ENCODE measurements around the gene PSMC4. TPM values are rescaled to one million over a fixed set of nuclear protein-coding genes. Genes with fewer than 3 reads are reported as not detected.

PSMC4 gene
- total and polyA plus RNA-seq, 2 donors (not counting 1 experiment from before 2014, with no cell fraction given), result 58.2 to 63.0 TPM

GRCh38 chr19:39940221-39940833 lies 30.6 kb upstream of the PSMC4 start:
- Histone ChIP-seq H3K27me3 (replicated peaks in 1 of 4; ENCODE audit: control extremely low read depth in 1 of 4, control insufficient read depth in 3 of 4, insufficient read depth in 4 of 4, low read length in 3 of 4) (no peaks in the 10 kb centered on the region), H3K4me3 (ENCODE audit: control extremely low read depth in 1 of 5, extremely low read depth in 1 of 5, insufficient read depth in 1 of 5, low read depth in 2 of 5, low read length in 4 of 5) (no peak overlapping the region), H3K4me2 (replicated peaks; ENCODE audit: low read depth, low read length, poor library complexity, severe bottlenecking) (peak overlapping the region; percentile 68), H3K9me3 (ENCODE audit: control extremely low read depth in 1 of 3, control insufficient read depth in 2 of 3, insufficient read depth in 1 of 3, low read length in 2 of 3) (peaks cover 4 to 5% (median 5%) of the 10 kb centered on the region in 3 donors), H3K4me1 (ENCODE audit: control insufficient read depth in 2 of 2, insufficient read depth in 2 of 2, low read length in 2 of 2) (peaks cover 74 to 76% of the 10 kb centered on the region in 2 donors), H3K79me2 (ENCODE audit: control insufficient read depth, insufficient read depth, low read length) (no peaks in the 10 kb centered on the region), H4K20me1 (ENCODE audit: control insufficient read depth, insufficient read depth, low read length, poor library complexity, severe bottlenecking) (no peaks in the 10 kb centered on the region), H3K27ac (ENCODE audit: low read length in 2 of 2) (peak overlapping the region in 1 of 2 donors; percentile 78), H3K36me3 (replicated peaks in 1 of 2; ENCODE audit: control extremely low read depth in 1 of 2, control insufficient read depth in 1 of 2, extremely low read depth in 1 of 2, insufficient read depth in 2 of 2, low read length in 1 of 2) (no peaks in the 10 kb centered on the region), H2AFZ (ENCODE audit: insufficient read depth, low read depth, low read length, poor library complexity, severe bottlenecking) (no peak overlapping the region), H3K9ac (ENCODE audit: low read length) (no peak overlapping the region)
- ChIA-PET CTCF (interaction anchor here (1.2 to 6.6 kb wide), 2 partner anchors 30 to 61 kb away, joined by 3 to 77 read pairs; partner anchors contain the start of gene PSMC4), POLR2A (interaction anchor here (0.6 kb wide), 1 partner anchor 522 kb away, joined by 3 read pairs; no protein-coding TSS in a partner anchor)
- DNase-seq, result no peak
- ATAC-seq (ENCODE audit: low read depth), result no peak
- no peak for TF ChIP-seq EZH2 (IDR thresholded peaks at IDR 0.05; ENCODE audit: borderline replicate concordance, insufficient read depth, low read depth, low read length, poor library complexity, severe bottlenecking)
- TF ChIP-seq CTCF (IDR thresholded peaks at IDR 0.05), result no peak
- no CpG with 5 or more reads among the region's 1 CpG for WGBS (ENCODE audit: insufficient coverage)
- no peak overlapping the region for H3K4me3 Mint-ChIP-seq
- peaks cover 73% of the 10 kb centered on the region for H3K4me1 Mint-ChIP-seq
- no peaks in the 10 kb centered on the region for H3K9me3 Mint-ChIP-seq (ENCODE audit: insufficient read depth)
- H3K27ac Mint-ChIP-seq, result no peak overlapping the region
- intact Hi-C loops (cut with micrococcal nuclease), result no loop called here
- no peaks in the 10 kb centered on the region for H3K27me3 Mint-ChIP-seq

GRCh38 chr19:39941151-39941550 lies 29.8 kb upstream of the PSMC4 start:
- H3K27ac ChIP-seq (ENCODE audit: low read length in 2 of 2), result peak overlapping the region; percentile 57 to 78
- POLR2A ChIA-PET, result interaction anchor here (0.6 to 2.3 kb wide), 3 partner anchors 29 to 755 kb away, joined by 3 to 13 read pairs (median 3); partner anchors contain the start of gene PSMC4
- CTCF ChIA-PET, result interaction anchor here (1.1 to 6.6 kb wide), 4 partner anchors 12 to 60 kb away, joined by 3 to 77 read pairs (median 7); partner anchors contain the start of gene PSMC4
- H3K9me3 Mint-ChIP-seq (ENCODE audit: insufficient read depth), result no peaks in the 10 kb centered on the region
- H3K9me3 ChIP-seq (ENCODE audit: control extremely low read depth in 1 of 3, control insufficient read depth in 2 of 3, insufficient read depth in 1 of 3, low read length in 2 of 3), result peaks cover 4 to 5% (median 5%) of the 10 kb centered on the region in 3 donors
- H3K4me1 Mint-ChIP-seq, result peaks cover 65% of the 10 kb centered on the region
- no peak for DNase-seq
- peaks cover 68% of the 10 kb centered on the region in 2 donors for H3K4me1 ChIP-seq (ENCODE audit: control insufficient read depth in 2 of 2, insufficient read depth in 2 of 2, low read length in 2 of 2)
- peaks cover 4% of the 10 kb centered on the region for H3K79me2 ChIP-seq (ENCODE audit: control insufficient read depth, insufficient read depth, low read length)
- no peaks in the 10 kb centered on the region for H4K20me1 ChIP-seq (ENCODE audit: control insufficient read depth, insufficient read depth, low read length, poor library complexity, severe bottlenecking)
- H3K36me3 ChIP-seq (replicated peaks in 1 of 2; ENCODE audit: control extremely low read depth in 1 of 2, control insufficient read depth in 1 of 2, extremely low read depth in 1 of 2, insufficient read depth in 2 of 2, low read length in 1 of 2), result no peaks in the 10 kb centered on the region
- H2AFZ ChIP-seq (ENCODE audit: insufficient read depth, low read depth, low read length, poor library complexity, severe bottlenecking), result no peak overlapping the region
- H3K4me3 Mint-ChIP-seq, result peak overlapping the region; percentile 60
- ATAC-seq (ENCODE audit: low read depth), result no peak
- H3K4me3 ChIP-seq (ENCODE audit: control extremely low read depth in 1 of 5, extremely low read depth in 1 of 5, insufficient read depth in 1 of 5, low read depth in 2 of 5, low read length in 4 of 5), result peak overlapping the region; percentile 27 to 53 (median 41)
- H3K27me3 Mint-ChIP-seq, result no peaks in the 10 kb centered on the region
- WGBS (ENCODE audit: insufficient coverage), result 11% methylated on average over 3 of the region's 6 CpGs
- intact Hi-C loops (cut with micrococcal nuclease), result loop anchor here (1.0 kb wide), 3 partner anchors 12 to 56 kb away; partner anchors contain the start of gene ZNF546
- peak overlapping the region; percentile 46 for H3K9ac ChIP-seq (ENCODE audit: low read length)
- TF ChIP-seq CTCF (IDR thresholded peaks at IDR 0.05), result no peak
- no peak for TF ChIP-seq EZH2 (IDR thresholded peaks at IDR 0.05; ENCODE audit: borderline replicate concordance, insufficient read depth, low read depth, low read length, poor library complexity, severe bottlenecking)
- peak overlapping the region; percentile 28 for H3K27ac Mint-ChIP-seq
- no peaks in the 10 kb centered on the region for H3K27me3 ChIP-seq (replicated peaks in 1 of 4; ENCODE audit: control extremely low read depth in 1 of 4, control insufficient read depth in 3 of 4, insufficient read depth in 4 of 4, low read length in 3 of 4)
- peak overlapping the region; percentile 68 for H3K4me2 ChIP-seq (replicated peaks; ENCODE audit: low read depth, low read length, poor library complexity, severe bottlenecking)
